Smooth muscle cell (in vitro differentiated cells): ENCODE measurements around the gene IZUMO1. TPM values are rescaled to one million over a fixed set of nuclear protein-coding genes. Genes with fewer than 3 reads are reported as not detected.

ENCODE experiments used
- DNase-seq: peaks from one replicate; lab custom pipeline; 2025; ENCODE audit not compliant: unreplicated experiment; lab: John Stamatoyannopoulos, UW
- H2AFZ ChIP-seq: fragments of 200-600 bp; sonication (generic); 2 replicates; pipeline ENCODE4 v1.6.0; 2016; ENCODE audit warnings: antibody characterized with exemption, low read depth, mild to moderate bottlenecking
- H3F3A ChIP-seq: fragments of 200-600 bp; sonication (generic); 2 replicates; pipeline ENCODE4 v1.6.0; 2017; ENCODE audit warnings: antibody characterized with exemption, low read depth
- H3K27ac ChIP-seq: fragments of 200-600 bp; sonication (generic); 2 replicates; pipeline ENCODE4 v1.5.1; 2016; ENCODE audit warnings: low read depth, mild to moderate bottlenecking
- H3K27me3 ChIP-seq: fragments of 200-600 bp; sonication (generic); 2 replicates; pipeline ENCODE4 v1.6.1; 2016; ENCODE audit warnings: low read depth, mild to moderate bottlenecking
- H3K36me3 ChIP-seq: fragments of 200-600 bp; sonication (generic); 2 replicates; pipeline ENCODE4 v1.5.1; 2016; ENCODE audit warnings: low read depth
- H3K4me1 ChIP-seq: fragments of 200-600 bp; sonication (generic); 2 replicates; pipeline ENCODE4 v1.5.1; 2016; ENCODE audit warnings: low read depth
- H3K4me2 ChIP-seq: fragments of 200-600 bp; sonication (generic); 2 replicates; pipeline ENCODE4 v1.6.0; 2016; ENCODE audit warnings: mild to moderate bottlenecking
- H3K4me3 ChIP-seq: fragments of 200-600 bp; sonication (generic); 2 replicates; pipeline ENCODE4 v1.5.1; 2016; ENCODE audit warnings: mild to moderate bottlenecking
- H3K79me2 ChIP-seq: fragments of 200-600 bp; sonication (generic); 2 replicates; pipeline ENCODE4 v1.6.0; 2016; ENCODE audit warnings: low read depth, mild to moderate bottlenecking
- H3K9ac ChIP-seq: fragments of 200-600 bp; sonication (generic); 2 replicates; pipeline ENCODE4 v1.6.0; 2016; ENCODE audit warnings: low read depth
- H3K9me3 ChIP-seq: fragments of 200-600 bp; sonication (generic); replicated peaks from 2 replicates; pipeline ENCODE4 v1.5.1; 2016; ENCODE audit warnings: low read depth
- H4K20me1 ChIP-seq: fragments of 200-600 bp; sonication (generic); 2 replicates; pipeline ENCODE4 v1.6.0; 2016; ENCODE audit warnings: low read depth
- CTCF ChIP-seq: fragments of 200-600 bp; sonication (generic); IDR thresholded peaks from 2 replicates; pipeline ENCODE4 v1.5.1; 2017; ENCODE audit warnings: borderline replicate concordance, mild to moderate bottlenecking, antibody characterized with exemption; ENCODE audit not compliant: insufficient read depth, poor library complexity, severe bottlenecking
- WGBS: methylation state at CpG from one replicate; pipeline ENCODE4 v1.1.7; 2016; ENCODE audit warnings: low lambda C conversion rate; 5-methylcytosine and 5-hydroxymethylcytosine counted together
- polyA plus RNA-seq: library from polyadenylated mRNA; unstranded; fragments of >200 nt; fragmentation: Nextera tagmentation; extraction: Ambion mirVana; gene quantifications from 2 replicates; pipeline ENCODE4 v1.2.1, GENCODE V29; 2016
- total RNA-seq: library from RNA; depleted of rRNA; stranded (reverse); fragments of >200 nt; gene quantifications from 2 replicates; pipeline ENCODE4 v1.2.3, GENCODE V29; 2014

The IZUMO1 gene
- total and polyA plus RNA-seq, 2 experiments from 2014 or later = 0.45 TPM; not detected in 1

DNA sequence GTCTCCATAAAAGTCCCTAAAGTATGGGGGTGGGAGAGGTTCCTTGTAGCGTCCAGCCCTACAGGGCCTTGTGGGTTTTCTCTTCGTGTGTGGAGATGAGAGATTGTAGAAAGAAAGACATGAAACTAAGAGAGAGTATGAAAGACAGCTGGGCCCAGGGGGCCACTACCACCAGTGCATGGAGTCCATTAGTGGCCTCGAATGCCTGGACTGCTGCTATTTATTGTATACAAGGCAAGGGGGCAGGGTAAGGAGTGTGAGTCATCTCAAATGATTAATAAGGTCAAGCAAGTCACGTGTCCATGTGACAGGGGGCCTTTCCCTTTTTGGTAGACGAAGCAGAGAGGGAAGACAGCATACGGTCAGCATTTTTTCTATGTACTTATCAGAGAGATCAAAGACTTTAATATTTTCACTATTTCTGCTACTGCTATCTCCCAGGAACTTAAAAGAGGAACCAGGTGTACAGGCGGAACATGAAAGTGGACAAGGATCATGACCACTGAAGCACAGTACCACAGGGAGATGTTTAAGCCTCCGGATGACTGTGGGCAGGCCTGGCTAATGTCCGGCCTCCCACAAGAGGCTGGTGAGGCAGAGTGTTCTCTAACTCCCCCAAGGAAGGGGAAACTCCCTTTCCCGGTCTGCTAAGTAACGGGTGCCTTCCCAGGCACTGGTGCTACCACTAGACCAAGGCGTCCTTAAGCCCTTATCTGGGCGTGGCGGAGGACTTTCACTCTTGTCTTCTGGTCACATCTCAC lies 34.1 kb upstream of the IZUMO1 start:
- H3K4me1 ChIP-seq = no peaks in the 10 kb centered on the region
- no peaks in the 10 kb centered on the region for H3K36me3 ChIP-seq
- 31% methylated on average over 14 of the region's 14 CpGs for WGBS
- no peak overlapping the region for H3K4me3 ChIP-seq
- peak; percentile 32 for DNase-seq
- no peak for TF ChIP-seq CTCF
- H3K9me3 ChIP-seq = no peaks in the 10 kb centered on the region
- peaks cover 11% of the 10 kb centered on the region for H3F3A ChIP-seq
- H3K4me2 ChIP-seq = peak overlapping the region; percentile 71
- no peaks in the 10 kb centered on the region for H3K27me3 ChIP-seq
- H3K27ac ChIP-seq = peak overlapping the region; percentile 85
- no peaks in the 10 kb centered on the region for H3K79me2 ChIP-seq
- H3K9ac ChIP-seq = no peak overlapping the region
- H4K20me1 ChIP-seq = no peaks in the 10 kb centered on the region
- no peak overlapping the region for H2AFZ ChIP-seq

DNA sequence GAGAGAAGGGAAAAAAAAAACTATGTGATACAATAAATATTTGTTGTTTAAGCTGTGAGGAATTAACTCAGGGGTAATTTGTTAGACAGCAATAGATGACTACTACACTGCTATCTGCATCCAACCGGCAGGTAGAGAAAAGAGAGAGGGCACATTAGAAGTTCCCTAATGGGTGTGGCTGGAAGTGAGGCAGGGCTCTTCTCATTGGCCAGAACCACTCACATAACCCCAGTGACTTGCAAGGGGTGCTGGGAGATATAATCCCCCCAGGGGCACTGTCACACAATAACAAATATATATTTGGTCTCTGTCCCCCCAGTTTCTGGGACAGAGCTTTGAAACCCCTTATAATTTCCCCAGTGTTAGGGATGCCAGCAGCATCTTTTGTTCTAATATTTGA lies 32.9 kb upstream of the IZUMO1 start:
- DNase-seq = no peak
- no peak overlapping the region for H3K27ac ChIP-seq
- no peak for TF ChIP-seq CTCF
- H4K20me1 ChIP-seq = no peaks in the 10 kb centered on the region
- H3K27me3 ChIP-seq = no peaks in the 10 kb centered on the region
- no peaks in the 10 kb centered on the region for H3K79me2 ChIP-seq
- 72% methylated on average over 1 of the region's 1 CpG for WGBS
- no peaks in the 10 kb centered on the region for H3K4me1 ChIP-seq
- H3K36me3 ChIP-seq = no peaks in the 10 kb centered on the region
- H3F3A ChIP-seq = peaks cover 11% of the 10 kb centered on the region
- H2AFZ ChIP-seq = no peak overlapping the region
- H3K4me2 ChIP-seq = no peak overlapping the region
- H3K4me3 ChIP-seq = no peak overlapping the region
- no peaks in the 10 kb centered on the region for H3K9me3 ChIP-seq
- H3K9ac ChIP-seq = no peak overlapping the region

DNA sequence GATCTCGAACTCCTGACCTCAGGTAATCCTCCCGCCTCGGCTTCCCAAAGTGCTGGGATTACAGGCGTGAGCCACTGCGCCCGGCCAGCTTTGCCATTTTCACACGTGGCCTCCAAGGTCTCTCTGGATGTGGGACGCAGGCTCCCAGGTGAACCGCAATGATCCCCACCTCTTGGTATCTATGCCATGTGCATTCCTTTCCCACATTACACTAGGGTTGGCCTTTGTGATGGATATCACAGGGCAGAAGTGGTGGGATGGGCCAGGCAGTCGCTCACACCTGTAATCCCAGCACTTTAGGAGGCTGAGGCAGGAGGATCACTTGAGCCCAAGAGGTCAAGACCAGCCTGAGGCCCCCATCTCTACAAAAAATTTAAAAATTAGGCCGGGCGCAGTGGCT lies 31.0 kb upstream of the IZUMO1 start:
- Histone ChIP-seq H4K20me1 (no peaks in the 10 kb centered on the region), H3K4me3 (no peak overlapping the region), H3K4me1 (no peaks in the 10 kb centered on the region), H2AFZ (no peak overlapping the region), H3K9me3 (no peaks in the 10 kb centered on the region), H3K4me2 (no peak overlapping the region), H3K79me2 (no peaks in the 10 kb centered on the region), H3K36me3 (no peaks in the 10 kb centered on the region), H3K27me3 (no peaks in the 10 kb centered on the region), H3K9ac (no peak overlapping the region), H3F3A (peaks cover 20% of the 10 kb centered on the region), H3K27ac (no peak overlapping the region)
- no peak for TF ChIP-seq CTCF
- WGBS = 91% methylated on average over 12 of the region's 12 CpGs
- no peak for DNase-seq

DNA sequence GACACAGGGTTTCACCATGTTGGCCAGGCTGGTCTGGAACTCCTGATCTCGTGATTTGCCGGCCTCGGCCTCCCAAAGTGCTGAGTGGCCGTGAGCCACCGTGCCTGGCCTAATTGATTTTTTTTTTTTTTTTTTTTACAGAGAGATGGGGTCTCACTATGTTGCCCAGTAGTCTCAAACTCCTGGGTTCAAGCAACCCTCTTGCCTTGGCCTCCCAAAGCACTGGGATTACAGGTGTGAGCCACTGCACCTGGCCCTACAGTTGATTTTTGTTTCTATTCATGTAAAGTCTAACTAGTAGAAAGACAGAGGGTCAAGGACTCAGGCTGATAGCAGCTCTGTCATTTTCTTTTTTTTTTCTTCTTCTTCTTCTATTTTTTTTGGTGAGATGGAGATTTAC lies 30.4 kb upstream of the IZUMO1 start:
- Histone ChIP-seq H3K27ac (no peak overlapping the region), H3K27me3 (no peaks in the 10 kb centered on the region), H2AFZ (no peak overlapping the region), H3K4me3 (no peak overlapping the region), H3K4me1 (no peaks in the 10 kb centered on the region), H3K4me2 (no peak overlapping the region), H3K9me3 (no peaks in the 10 kb centered on the region), H3K79me2 (no peaks in the 10 kb centered on the region), H3K36me3 (no peaks in the 10 kb centered on the region), H3F3A (peaks cover 20% of the 10 kb centered on the region), H4K20me1 (no peaks in the 10 kb centered on the region), H3K9ac (no peak overlapping the region)
- TF ChIP-seq CTCF = no peak
- no peak for DNase-seq
- WGBS = 89% methylated on average over 5 of the region's 5 CpGs
